ENCODE results near the gene FGGY.

- TF ChIP-seq CTCF (IDR thresholded peaks at IDR 0.05; ENCODE audit: extremely low read depth in 1 of 2, insufficient read depth in 1 of 2, low read depth in 1 of 2, low read length in 2 of 2) = no peak
- TF ChIP-seq POLR2A (IDR thresholded peaks at IDR 0.05; ENCODE audit: low read depth, low read length) = no peak
- TF ChIP-seq EZH2 (IDR thresholded peaks at IDR 0.05; ENCODE audit: borderline replicate concordance, low read depth, low read length, severe bottlenecking) = no peak
These were observed 280.9 kb downstream of the FGGY start for GRCh38 chr1:59577774-59578173.

Measured in endothelial cell of umbilical vein (primary cell).